Measurements from ENCODE around the gene FBXL20. TPM values are rescaled to one million over a fixed set of nuclear protein-coding genes. Genes with fewer than 3 reads are reported as not detected.
"Not testable (repeated sequence)": the region's sequence is repeated elsewhere in the genome, so short reads cannot be mapped to it uniquely, and the experiment has no call there.

Gene FBXL20
- total RNA-seq, 1 experiment from 2014 or later, result 9.9 TPM

- intact Hi-C loops (cut with micrococcal nuclease; ENCODE audit: unreplicated experiment) (no loop called here), in situ Hi-C loops (cut with HindIII; ENCODE audit: low pct_unique_long_range_greater_than_20kb, low sequenced_read_pairs) (no loop called here)
- Histone ChIP-seq H3K27ac (ENCODE audit: low read length) (no peak overlapping the region), H3K36me3 (ENCODE audit: control insufficient read depth, insufficient read depth, low read length) (no peaks in the 10 kb centered on the region), H3K4me3 (ENCODE audit: low read depth in 2 of 2, low read length in 2 of 2) (no peak overlapping the region), H3K27me3 (ENCODE audit: control insufficient read depth, insufficient read depth, low read length) (no peaks in the 10 kb centered on the region), H3K4me1 (ENCODE audit: control insufficient read depth, insufficient read depth, low read length) (no peaks in the 10 kb centered on the region), H3K9me3 (ENCODE audit: control insufficient read depth, insufficient read depth, low read depth, low read length) (no peaks in the 10 kb centered on the region)
- no TSS peak for BruUV-seq (replicated peaks)
- CTCF ChIA-PET, result no interaction called here
- DNase-seq (ENCODE audit: low read depth, low spot score), result no peak
- POLR2A ChIA-PET, result no interaction called here
- no peak for ATAC-seq
- TF ChIP-seq SIN3A (IDR thresholded peaks at IDR 0.05; ENCODE audit: borderline replicate concordance, insufficient read depth, low read depth, low read length) (no peak), POLR2AphosphoS5 (IDR thresholded peaks at IDR 0.05; ENCODE audit: low read depth, low read length) (no peak), REST (IDR thresholded peaks at IDR 0.05; ENCODE audit: insufficient read depth in 1 of 2, low read depth in 2 of 2, low read length in 1 of 2) (no peak), TCF7L2 (IDR thresholded peaks at IDR 0.05; ENCODE audit: low read depth, low read length) (no peak), CTCF (IDR thresholded peaks at IDR 0.05) (no peak)
Measured at GRCh38 chr17:39304188-39304587, 97.2 kb downstream of the FBXL20 start.

DNA sequence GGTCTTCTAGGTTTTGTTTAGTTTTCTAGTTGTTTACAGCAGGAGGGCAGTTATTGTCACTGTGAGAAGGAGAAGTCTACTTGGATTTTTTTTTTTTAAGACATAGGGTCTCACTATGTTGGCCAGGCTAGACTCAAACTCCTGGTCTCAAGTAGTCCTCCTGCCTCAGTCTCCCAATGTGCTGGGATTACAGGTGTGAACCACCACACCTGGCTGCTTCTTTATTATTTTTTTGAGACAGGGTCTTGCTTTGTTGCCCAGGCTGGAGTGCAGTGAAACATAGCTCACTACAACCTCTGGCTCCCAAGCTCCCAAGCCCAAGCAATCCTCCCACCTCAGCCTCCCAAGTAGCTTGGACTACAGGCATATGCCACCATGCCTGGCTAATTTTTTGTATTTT is 107.4 kb downstream of the FBXL20 start:
- no peak overlapping the region for H3K4me3 ChIP-seq (ENCODE audit: low read depth in 2 of 2, low read length in 2 of 2)
- no TSS peak for BruUV-seq (replicated peaks)
- H3K27ac ChIP-seq (ENCODE audit: low read length), result no peak overlapping the region
- intact Hi-C loops (cut with micrococcal nuclease; ENCODE audit: unreplicated experiment) (no loop called here), in situ Hi-C loops (cut with HindIII; ENCODE audit: low pct_unique_long_range_greater_than_20kb, low sequenced_read_pairs) (no loop called here)
- CTCF ChIA-PET, result no interaction called here
- no peaks in the 10 kb centered on the region for H3K4me1 ChIP-seq (ENCODE audit: control insufficient read depth, insufficient read depth, low read length)
- ATAC-seq (no peak), DNase-seq (ENCODE audit: low read depth, low spot score) (no peak)
- H3K27me3 ChIP-seq (ENCODE audit: control insufficient read depth, insufficient read depth, low read length), result no peaks in the 10 kb centered on the region
- TF ChIP-seq POLR2AphosphoS5 (IDR thresholded peaks at IDR 0.05; ENCODE audit: low read depth, low read length) (no peak), TCF7L2 (IDR thresholded peaks at IDR 0.05; ENCODE audit: low read depth, low read length) (no peak), REST (IDR thresholded peaks at IDR 0.05; ENCODE audit: insufficient read depth in 1 of 2, low read depth in 2 of 2, low read length in 1 of 2) (no peak), SIN3A (IDR thresholded peaks at IDR 0.05; ENCODE audit: borderline replicate concordance, insufficient read depth, low read depth, low read length) (no peak), CTCF (IDR thresholded peaks at IDR 0.05) (no peak)
- POLR2A ChIA-PET, result interaction anchor here (0.7 kb wide), 1 partner anchor 157 kb away, joined by 3 read pairs; the partner anchor contains the start of gene MED1
- H3K9me3 ChIP-seq (ENCODE audit: control insufficient read depth, insufficient read depth, low read depth, low read length), result no peaks in the 10 kb centered on the region
- H3K36me3 ChIP-seq (ENCODE audit: control insufficient read depth, insufficient read depth, low read length), result no peaks in the 10 kb centered on the region

GRCh38 chr17:39292546-39292945 is 108.9 kb downstream of the FBXL20 start:
- BruUV-seq (replicated peaks), result not testable (repeated sequence)

GRCh38 chr17:39286513-39286912 is 114.9 kb downstream of the FBXL20 start:
- DNase-seq (ENCODE audit: low read depth, low spot score); H3K4me1 ChIP-seq (ENCODE audit: control insufficient read depth, insufficient read depth, low read length); ATAC-seq; CTCF ChIA-PET; in situ Hi-C loops (cut with HindIII; ENCODE audit: low pct_unique_long_range_greater_than_20kb, low sequenced_read_pairs); H3K4me3 ChIP-seq (ENCODE audit: low read depth in 2 of 2, low read length in 2 of 2); H3K27ac ChIP-seq (ENCODE audit: low read length); H3K9me3 ChIP-seq (ENCODE audit: control insufficient read depth, insufficient read depth, low read depth, low read length); H3K27me3 ChIP-seq (ENCODE audit: control insufficient read depth, insufficient read depth, low read length); POLR2A ChIA-PET; H3K36me3 ChIP-seq (ENCODE audit: control insufficient read depth, insufficient read depth, low read length); BruUV-seq (replicated peaks); intact Hi-C loops (cut with micrococcal nuclease; ENCODE audit: unreplicated experiment): not testable (repeated sequence)

More at GRCh38 chr17:39292546-39292945, 108.9 kb downstream of the FBXL20 start:
- H3K36me3 ChIP-seq (ENCODE audit: control insufficient read depth, insufficient read depth, low read length); in situ Hi-C loops (cut with HindIII; ENCODE audit: low pct_unique_long_range_greater_than_20kb, low sequenced_read_pairs); H3K4me1 ChIP-seq (ENCODE audit: control insufficient read depth, insufficient read depth, low read length); DNase-seq (ENCODE audit: low read depth, low spot score); H3K27ac ChIP-seq (ENCODE audit: low read length); POLR2A ChIA-PET; H3K4me3 ChIP-seq (ENCODE audit: low read depth in 2 of 2, low read length in 2 of 2); H3K9me3 ChIP-seq (ENCODE audit: control insufficient read depth, insufficient read depth, low read depth, low read length); ATAC-seq; H3K27me3 ChIP-seq (ENCODE audit: control insufficient read depth, insufficient read depth, low read length); intact Hi-C loops (cut with micrococcal nuclease; ENCODE audit: unreplicated experiment); CTCF ChIA-PET: not testable (repeated sequence)
